Liver (tissue), 9 donors: ENCODE measurements around the gene AFTPH. TPM values are rescaled to one million over a fixed set of nuclear protein-coding genes. Genes with fewer than 3 reads are reported as not detected.

ENCODE experiments used
- DNase-seq: peaks from one replicate; pipeline ENCODE4 v3.0.0-alpha.2; 2017; ENCODE audit warnings: low spot score
- H3K27ac ChIP-seq, 2 donors: one replicate each; pipeline ENCODE4 v1.7.0; 2013; ENCODE audit warnings: inconsistent platforms in 2 of 2, low read length in 2 of 2, control low read depth in 1 of 2, low read depth in 1 of 2, mild to moderate bottlenecking in 1 of 2
- H3K27me3 ChIP-seq, 4 donors: one replicate each; pipeline versions ENCODE4 v1.6.1 to v1.7.0; 2013; ENCODE audit warnings: low read length in 3 of 4, inconsistent platforms in 1 of 4, mild to moderate bottlenecking in 1 of 4, moderate library complexity in 1 of 4; ENCODE audit not compliant: control insufficient read depth in 4 of 4, insufficient read depth in 4 of 4
- H3K36me3 ChIP-seq, 4 donors: one replicate each; pipeline versions ENCODE4 v1.6.1 to v1.7.0; 2013; ENCODE audit warnings: low read length in 3 of 4, mild to moderate bottlenecking in 3 of 4, low read depth in 1 of 4, moderate library complexity in 1 of 4; ENCODE audit not compliant: control insufficient read depth in 4 of 4, insufficient read depth in 3 of 4
- H3K4me1 ChIP-seq, 4 donors: one replicate each; pipeline versions ENCODE4 v1.6.1 to v1.7.0; 2013; ENCODE audit warnings: low read length in 3 of 4, mild to moderate bottlenecking in 3 of 4, moderate library complexity in 1 of 4; ENCODE audit not compliant: control insufficient read depth in 4 of 4, insufficient read depth in 4 of 4
- H3K4me3 ChIP-seq, 3 donors: one replicate each; pipeline versions ENCODE4 v1.6.1 to v1.7.0; 2013; ENCODE audit warnings: low read length in 3 of 3, control low read depth in 1 of 3, low read depth in 1 of 3, mild to moderate bottlenecking in 1 of 3
- H3K9ac ChIP-seq, 2 donors: one replicate each; pipeline ENCODE4 v1.7.0; 2013; ENCODE audit warnings: low read length in 2 of 2, mild to moderate bottlenecking in 2 of 2, moderate library complexity in 2 of 2, control low read depth in 1 of 2, low read depth in 1 of 2
- H3K9me3 ChIP-seq, 4 donors: one replicate each; pipeline versions ENCODE4 v1.6.1 to v1.7.0; 2013; ENCODE audit warnings: low read length in 3 of 4; ENCODE audit not compliant: control insufficient read depth in 4 of 4
- ATF3 ChIP-seq: IDR thresholded peaks from 2 replicates; pipeline ENCODE4 v1.6.1; 2016; ENCODE audit warnings: antibody characterized with exemption
- CTCF ChIP-seq: fragments of 150-350 bp; IDR thresholded peaks from 2 replicates; pipeline ENCODE4 v1.5.1; 2017; ENCODE audit warnings: improper control_type of control experiment, low read depth, low read length; ENCODE audit not compliant: missing input control
- EGR1 ChIP-seq, 2 donors: IDR thresholded peaks; 2 replicates each; pipeline ENCODE4 v1.6.1; 2016 to 2018; ENCODE audit warnings: antibody characterized with exemption in 2 of 2, low read depth in 2 of 2
- FOXA1 ChIP-seq: IDR thresholded peaks from 2 replicates; pipeline ENCODE4 v1.6.1; 2016; ENCODE audit warnings: antibody characterized with exemption
- FOXA2 ChIP-seq: IDR thresholded peaks from 2 replicates; pipeline ENCODE4 v1.6.1; 2016; ENCODE audit warnings: antibody characterized with exemption
- GABPA ChIP-seq, 2 donors: IDR thresholded peaks in 1 of 2; conservative IDR thresholded peaks in 1 of 2; 2 replicates each; pipeline ENCODE4 v1.6.1; 2016; ENCODE audit warnings: antibody characterized with exemption in 2 of 2, mild to moderate bottlenecking in 1 of 2, moderate library complexity in 1 of 2
- HNF4A ChIP-seq, 2 donors: conservative IDR thresholded peaks; 2 replicates each; pipeline ENCODE4 v1.6.1; 2016; ENCODE audit warnings: antibody characterized with exemption in 2 of 2, mild to moderate bottlenecking in 2 of 2
- HNF4G ChIP-seq: IDR thresholded peaks from 2 replicates; pipeline ENCODE4 v1.6.1; 2016; ENCODE audit warnings: antibody characterized with exemption
- JUND ChIP-seq, 2 donors: IDR thresholded peaks; 2 replicates each; pipeline ENCODE4 v1.6.1; 2016; ENCODE audit warnings: antibody characterized with exemption in 2 of 2
- MAX ChIP-seq: IDR thresholded peaks from 2 replicates; pipeline ENCODE4 v1.6.1; 2016; ENCODE audit warnings: antibody characterized with exemption
- NR2F2 ChIP-seq: IDR thresholded peaks from 2 replicates; pipeline ENCODE4 v1.6.1; 2016; ENCODE audit warnings: antibody characterized with exemption
- RAD21 ChIP-seq, 2 donors: IDR thresholded peaks; 2 replicates each; pipeline ENCODE4 v1.6.1; 2016; ENCODE audit warnings: antibody characterized with exemption in 2 of 2, mild to moderate bottlenecking in 2 of 2
- REST ChIP-seq: IDR thresholded peaks from 2 replicates; pipeline ENCODE4 v1.6.1; 2016; ENCODE audit warnings: antibody characterized with exemption, mild to moderate bottlenecking
- RXRA ChIP-seq, 2 donors: IDR thresholded peaks; 2 replicates each; pipeline ENCODE4 v1.6.1; 2017 to 2018; ENCODE audit warnings: antibody characterized with exemption in 2 of 2, mild to moderate bottlenecking in 1 of 2
- SP1 ChIP-seq: IDR thresholded peaks from 2 replicates; pipeline ENCODE4 v1.6.1; 2018; ENCODE audit warnings: antibody characterized with exemption, mild to moderate bottlenecking
- TAF1 ChIP-seq: conservative IDR thresholded peaks from 2 replicates; pipeline ENCODE4 v1.6.1; 2016; ENCODE audit warnings: antibody characterized with exemption, mild to moderate bottlenecking
- YY1 ChIP-seq: IDR thresholded peaks from 2 replicates; pipeline ENCODE4 v1.6.1; 2016; ENCODE audit warnings: antibody characterized with exemption, mild to moderate bottlenecking
- ZBTB33 ChIP-seq: IDR thresholded peaks from 2 replicates; pipeline ENCODE4 v1.6.1; 2016; ENCODE audit warnings: antibody characterized with exemption
- WGBS: extraction: QIAGEN DNeasy Blood & Tissue Kit; methylation state at CpG from one replicate; pipeline ENCODE4 v1.1.7; 2013; 5-methylcytosine and 5-hydroxymethylcytosine counted together
- polyA plus RNA-seq, 2 donors: library from polyadenylated mRNA; stranded (reverse) in 1 of 2; unstranded in 1 of 2; fragments of 200-250 nt in 1 of 2; fragments of >200 nt in 1 of 2; fragmentation: Nextera tagmentation in 1 of 2; extraction: Ambion mirVana in 1 of 2; gene quantifications; one replicate each; pipeline versions ENCODE4 v1.2.1 to v1.2.3, GENCODE V29; 2013 to 2015
- total RNA-seq, 2 donors: library from RNA; depleted of rRNA; stranded (reverse); fragments of >200 nt; gene quantifications; one replicate each; pipeline ENCODE4 v1.2.3, GENCODE V29; 2014
- donor health status: healthy.
- donor health status: healthy.
- donor health status: healthy.
- donor health status: healthy.
- donor health status: healthy.

The AFTPH gene
- total and polyA plus RNA-seq, 4 donors, result 10.5 to 27.9 (median 20.6) TPM

GRCh38 chr2:64631771-64632170 is 107.6 kb downstream of the AFTPH start:
- no peak for DNase-seq
- Histone ChIP-seq H3K9ac (no peak overlapping the region), H3K4me3 (no peak overlapping the region), H3K27ac (no peak overlapping the region), H3K4me1 (peaks cover 2 to 20% (median 17%) of the 10 kb centered on the region in 4 donors), H3K27me3 (no peaks in the 10 kb centered on the region), H3K9me3 (no peaks in the 10 kb centered on the region), H3K36me3 (peaks cover 3 to 21% (median 12%) of the 10 kb centered on the region in 4 donors)
- TF ChIP-seq GABPA (IDR thresholded peaks at IDR 0.05 in 1 of 2, conservative IDR thresholded peaks at IDR 0.05 in 1 of 2) (no peak), ZBTB33 (no peak), YY1 (no peak), NR2F2 (no peak), FOXA2 (no peak), RXRA (IDR thresholded peaks at IDR 0.05) (no peak), MAX (no peak), FOXA1 (no peak), ATF3 (no peak), CTCF (no peak), HNF4A (conservative IDR thresholded peaks at IDR 0.05) (no peak), EGR1 (IDR thresholded peaks at IDR 0.05; ENCODE audit: low read depth in 2 of 2) (no peak), REST (no peak), TAF1 (no peak), SP1 (no peak), HNF4G (no peak), JUND (IDR thresholded peaks at IDR 0.05) (no peak), RAD21 (IDR thresholded peaks at IDR 0.05) (no peak)
- WGBS, result 97% methylated on average over 3 of the region's 3 CpGs
